ENCODE data around the gene POMGNT2.

The POMGNT2 gene

GRCh38 chr3:43105596-43106292 is at the start of gene POMGNT2:
Gene POMGNT2, minus strand, starts transcription at chr3:43106079. Its CDS starts 24,648 bp downstream, at chr3:43081431.
- peak; percentile 66 for DNase-seq (ENCODE audit: low read depth, low spot score)

GRCh38 chr3:43154980-43155379 is 49.1 kb upstream of the POMGNT2 start:
- no peak for DNase-seq (ENCODE audit: low read depth, low spot score)

- DNase-seq (ENCODE audit: low read depth, low spot score), result no peak
These were observed 47.6 kb upstream of the POMGNT2 start for GRCh38 chr3:43153216-43154083.

- no peak for DNase-seq (ENCODE audit: low read depth, low spot score)
These were observed 46.8 kb upstream of the POMGNT2 start for GRCh38 chr3:43152649-43153048.

GRCh38 chr3:43148033-43148432 is 42.2 kb upstream of the POMGNT2 start:
- no peak for DNase-seq (ENCODE audit: low read depth, low spot score)

GRCh38 chr3:43146599-43146998 is 40.7 kb upstream of the POMGNT2 start:
- no peak for DNase-seq (ENCODE audit: low read depth, low spot score)

GRCh38 chr3:43144761-43145490 is 39.0 kb upstream of the POMGNT2 start:
- DNase-seq (ENCODE audit: low read depth, low spot score), result no peak

GRCh38 chr3:43142472-43142871 is 36.6 kb upstream of the POMGNT2 start:
- no peak for DNase-seq (ENCODE audit: low read depth, low spot score)

GRCh38 chr3:43138488-43139231 is 32.8 kb upstream of the POMGNT2 start:
- DNase-seq (ENCODE audit: low read depth, low spot score), result no peak

GRCh38 chr3:43132870-43133636 is 27.2 kb upstream of the POMGNT2 start:
- DNase-seq (ENCODE audit: low read depth, low spot score), result no peak

- no peak for DNase-seq (ENCODE audit: low read depth, low spot score)
These were observed 26.3 kb upstream of the POMGNT2 start for GRCh38 chr3:43132193-43132592.

GRCh38 chr3:43128464-43128863 is 22.6 kb upstream of the POMGNT2 start:
- no peak for DNase-seq (ENCODE audit: low read depth, low spot score)

- DNase-seq (ENCODE audit: low read depth, low spot score), result no peak
These were observed 20.7 kb upstream of the POMGNT2 start for GRCh38 chr3:43126536-43126935.

- no peak for DNase-seq (ENCODE audit: low read depth, low spot score)
These were observed 18.0 kb upstream of the POMGNT2 start for GRCh38 chr3:43123895-43124294.

GRCh38 chr3:43120937-43121336 is 15.1 kb upstream of the POMGNT2 start:
- DNase-seq (ENCODE audit: low read depth, low spot score), result no peak

- no peak for DNase-seq (ENCODE audit: low read depth, low spot score)
These were observed 11.4 kb upstream of the POMGNT2 start for GRCh38 chr3:43117257-43117656.

- no peak for DNase-seq (ENCODE audit: low read depth, low spot score)
These were observed 7.8 kb upstream of the POMGNT2 start for GRCh38 chr3:43113671-43114070.

- DNase-seq (ENCODE audit: low read depth, low spot score), result no peak
These were observed 382 bp upstream of the POMGNT2 start for GRCh38 chr3:43106293-43106628.

- no peak for DNase-seq (ENCODE audit: low read depth, low spot score)
These were observed 951 bp downstream of the POMGNT2 start for GRCh38 chr3:43104660-43105595.

GRCh38 chr3:43104039-43104438 is 1.8 kb downstream of the POMGNT2 start:
- no peak for DNase-seq (ENCODE audit: low read depth, low spot score)

Data from activated CD4-positive, CD25-positive, alpha-beta regulatory T cell treated with anti-CD3 and anti-CD28 coated beads, Interleukin-2, amount 50 U/mL, for 16 hours (primary cell).